Measurements from ENCODE around the gene RGS7.
"Not testable (repeated sequence)": the region's sequence is repeated elsewhere in the genome, so short reads cannot be mapped to it uniquely, and the experiment has no call there.

Gene RGS7

GRCh38 chr1:240786880-240787279 is 570.1 kb downstream of the RGS7 start:
- TF ChIP-seq CTCF (IDR thresholded peaks at IDR 0.05; ENCODE audit: low read depth, low read length), result no peak
- TF ChIP-seq MYC (IDR thresholded peaks at IDR 0.05; ENCODE audit: low read depth, low read length), result no peak
- TF ChIP-seq POLR2A (IDR thresholded peaks at IDR 0.05; ENCODE audit: extremely low read depth, insufficient read length), result no peak
- TF ChIP-seq MAX (IDR thresholded peaks at IDR 0.05; ENCODE audit: low read depth, low read length), result no peak
- no peak overlapping the region for H3K4me3 ChIP-seq (ENCODE audit: low read depth, low read length)
- DNase-seq (ENCODE audit: low read depth), result no peak

- DNase-seq (ENCODE audit: low read depth), result no peak
- TF ChIP-seq CTCF (IDR thresholded peaks at IDR 0.05; ENCODE audit: low read depth, low read length) (no peak), MYC (IDR thresholded peaks at IDR 0.05; ENCODE audit: low read depth, low read length) (no peak), MAX (IDR thresholded peaks at IDR 0.05; ENCODE audit: low read depth, low read length) (no peak), POLR2A (IDR thresholded peaks at IDR 0.05; ENCODE audit: extremely low read depth, insufficient read length) (no peak)
- H3K4me3 ChIP-seq (ENCODE audit: low read depth, low read length), result no peak overlapping the region
Observed at GRCh38 chr1:240784776-240785175, 572.2 kb downstream of the RGS7 start.

GRCh38 chr1:240783728-240784137 is 573.3 kb downstream of the RGS7 start:
- DNase-seq (ENCODE audit: low read depth); H3K4me3 ChIP-seq (ENCODE audit: low read depth, low read length): not testable (repeated sequence)

GRCh38 chr1:240776237-240776636 is 580.8 kb downstream of the RGS7 start:
- H3K4me3 ChIP-seq (ENCODE audit: low read depth, low read length), result no peak overlapping the region
- no peak for DNase-seq (ENCODE audit: low read depth)
- TF ChIP-seq CTCF (IDR thresholded peaks at IDR 0.05; ENCODE audit: low read depth, low read length) (no peak), MAX (IDR thresholded peaks at IDR 0.05; ENCODE audit: low read depth, low read length) (no peak), MYC (IDR thresholded peaks at IDR 0.05; ENCODE audit: low read depth, low read length) (no peak), POLR2A (IDR thresholded peaks at IDR 0.05; ENCODE audit: extremely low read depth, insufficient read length) (no peak)

- no peak overlapping the region for H3K4me3 ChIP-seq (ENCODE audit: low read depth, low read length)
- TF ChIP-seq CTCF (IDR thresholded peaks at IDR 0.05; ENCODE audit: low read depth, low read length) (no peak), MYC (IDR thresholded peaks at IDR 0.05; ENCODE audit: low read depth, low read length) (no peak), POLR2A (IDR thresholded peaks at IDR 0.05; ENCODE audit: extremely low read depth, insufficient read length) (no peak), MAX (IDR thresholded peaks at IDR 0.05; ENCODE audit: low read depth, low read length) (no peak)
- DNase-seq (ENCODE audit: low read depth), result no peak
Observed at GRCh38 chr1:240772131-240772530, 584.9 kb downstream of the RGS7 start.

- no peak for DNase-seq (ENCODE audit: low read depth)
- no peak for TF ChIP-seq POLR2A (IDR thresholded peaks at IDR 0.05; ENCODE audit: extremely low read depth, insufficient read length)
- no peak for TF ChIP-seq CTCF (IDR thresholded peaks at IDR 0.05; ENCODE audit: low read depth, low read length)
- TF ChIP-seq MYC (IDR thresholded peaks at IDR 0.05; ENCODE audit: low read depth, low read length), result no peak
- TF ChIP-seq MAX (IDR thresholded peaks at IDR 0.05; ENCODE audit: low read depth, low read length), result no peak
- H3K4me3 ChIP-seq (ENCODE audit: low read depth, low read length), result no peak overlapping the region
Observed at GRCh38 chr1:240771450-240771849, 585.6 kb downstream of the RGS7 start.
